OCI-M2 (cell line): ENCODE measurements around the gene CSNK2B.

ENCODE experiments used
- DNase-seq: peaks from one replicate; lab custom pipeline; 2025; ENCODE audit not compliant: unreplicated experiment; lab: John Stamatoyannopoulos, UW

Gene CSNK2B

DNA sequence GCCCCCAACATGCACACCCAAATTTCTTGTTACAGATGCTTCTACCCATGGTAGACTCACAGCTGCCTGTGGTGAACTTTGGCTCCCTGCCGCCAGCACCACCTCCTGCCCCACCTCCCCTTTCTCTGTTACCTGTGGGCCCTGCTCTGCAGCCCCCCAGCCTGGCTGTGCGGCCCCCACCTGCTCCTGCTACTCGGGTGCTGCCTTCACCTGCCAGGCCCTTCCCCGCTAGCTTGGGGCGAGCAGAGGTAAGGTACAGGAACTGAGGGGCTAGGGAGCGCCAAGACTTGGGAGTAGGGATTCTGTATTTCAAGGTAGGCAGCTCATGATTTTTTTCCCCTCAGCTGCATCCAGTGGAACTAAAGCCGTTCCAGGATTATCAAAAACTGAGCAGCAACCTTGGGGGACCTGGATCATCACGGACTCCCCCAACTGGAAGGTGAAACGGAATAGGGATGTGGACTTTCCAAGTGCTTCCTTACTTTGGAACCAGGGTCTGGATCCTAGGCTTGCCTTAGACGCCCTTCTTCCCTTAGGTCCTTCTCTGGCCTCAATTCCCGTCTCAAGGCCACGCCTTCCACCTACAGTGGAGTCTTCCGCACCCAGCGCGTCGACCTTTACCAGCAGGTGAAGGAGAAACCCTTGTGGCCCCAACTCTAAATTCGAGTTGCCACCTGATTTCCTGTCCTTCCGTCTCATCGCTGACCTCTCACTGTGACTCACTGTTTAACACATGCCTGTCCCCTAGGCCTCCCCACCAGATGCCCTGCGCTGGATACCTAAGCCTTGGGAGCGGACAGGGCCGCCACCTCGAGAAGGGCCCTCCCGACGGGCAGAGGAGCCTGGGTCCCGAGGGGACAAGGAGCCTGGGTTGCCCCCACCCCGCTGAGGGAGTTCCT, 28.9 kb upstream of the CSNK2B start:
- no peak for DNase-seq

DNA sequence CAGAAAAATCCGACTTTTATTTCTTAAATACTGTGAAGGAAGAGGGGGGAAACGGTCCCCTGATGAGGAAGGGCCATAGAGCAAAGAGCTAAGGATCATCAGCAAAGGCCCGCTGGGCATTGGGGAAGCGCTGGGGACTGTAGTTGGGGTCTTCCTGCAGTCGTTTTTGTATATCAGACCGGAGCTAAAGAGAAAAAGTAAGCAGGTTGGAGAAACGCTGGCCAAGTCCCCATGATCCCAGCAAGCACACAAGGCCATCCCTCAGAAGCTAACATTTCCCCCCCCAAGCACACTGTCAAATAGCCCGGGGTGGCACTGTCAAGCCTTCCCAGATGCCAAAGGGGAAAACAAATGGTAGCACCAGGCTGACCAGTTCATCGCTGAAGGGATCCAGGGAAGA, 26.8 kb upstream of the CSNK2B start:
- no peak for DNase-seq

DNA sequence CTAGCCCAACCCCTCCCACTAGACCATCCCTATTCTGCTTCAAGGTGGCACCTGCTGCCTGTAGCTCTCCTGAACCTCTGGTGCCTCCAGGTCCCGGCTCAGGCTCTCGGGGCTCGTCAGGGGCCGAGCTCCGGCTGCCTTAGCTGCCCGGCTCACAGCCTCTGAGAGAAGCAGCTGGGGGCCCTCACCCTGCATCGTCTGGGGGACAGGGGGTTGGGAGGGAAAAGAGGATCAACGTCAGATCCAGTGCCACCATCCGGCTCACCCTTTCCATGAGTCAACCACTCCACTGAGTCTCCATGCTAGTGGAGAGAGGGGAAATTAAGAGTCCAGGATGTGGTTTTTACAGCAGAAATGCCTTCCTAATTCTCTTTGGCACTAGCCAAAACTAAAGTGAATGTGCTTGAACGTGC, 26.4 kb upstream of the CSNK2B start:
- DNase-seq, result no peak

DNA sequence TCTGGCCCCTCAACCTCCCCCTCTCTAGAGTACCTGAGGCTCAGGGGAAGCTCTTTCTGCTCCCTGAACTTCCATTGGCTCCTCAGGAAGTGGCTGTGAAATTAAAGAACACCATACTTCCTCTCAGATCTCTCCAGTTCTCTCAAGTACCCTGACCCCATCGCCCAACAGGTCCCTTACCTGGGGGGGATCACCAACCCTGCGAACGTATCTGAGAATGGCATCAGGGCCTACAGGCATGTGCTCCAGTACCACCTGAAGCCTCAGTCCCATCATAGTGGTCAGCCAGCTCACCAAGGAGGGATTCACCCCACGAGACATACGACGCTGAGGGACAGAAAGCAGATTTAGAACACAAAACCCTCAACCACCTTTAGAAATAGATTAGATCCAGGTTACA, 25.3 kb upstream of the CSNK2B start:
- DNase-seq, result no peak

DNA sequence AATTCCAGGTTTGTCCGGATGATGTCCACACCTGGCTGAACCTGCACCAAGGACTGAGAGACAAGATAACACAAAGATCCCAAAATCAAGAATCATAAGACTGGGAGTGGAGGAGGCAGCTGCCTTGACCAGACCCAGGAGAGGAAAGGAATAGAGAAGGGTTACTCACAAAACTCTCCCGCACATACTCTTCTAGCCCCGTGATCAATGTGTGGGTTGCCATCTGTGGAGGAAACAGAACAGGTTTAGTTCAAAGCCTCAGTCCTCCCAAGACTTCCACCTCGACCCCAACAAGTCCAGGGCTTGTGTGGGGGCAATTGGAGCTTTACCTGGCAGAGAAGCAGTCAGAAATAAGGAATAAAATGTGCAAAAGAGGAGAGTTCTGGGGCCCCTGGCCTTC, 24.5 kb upstream of the CSNK2B start:
- DNase-seq, result no peak

DNA sequence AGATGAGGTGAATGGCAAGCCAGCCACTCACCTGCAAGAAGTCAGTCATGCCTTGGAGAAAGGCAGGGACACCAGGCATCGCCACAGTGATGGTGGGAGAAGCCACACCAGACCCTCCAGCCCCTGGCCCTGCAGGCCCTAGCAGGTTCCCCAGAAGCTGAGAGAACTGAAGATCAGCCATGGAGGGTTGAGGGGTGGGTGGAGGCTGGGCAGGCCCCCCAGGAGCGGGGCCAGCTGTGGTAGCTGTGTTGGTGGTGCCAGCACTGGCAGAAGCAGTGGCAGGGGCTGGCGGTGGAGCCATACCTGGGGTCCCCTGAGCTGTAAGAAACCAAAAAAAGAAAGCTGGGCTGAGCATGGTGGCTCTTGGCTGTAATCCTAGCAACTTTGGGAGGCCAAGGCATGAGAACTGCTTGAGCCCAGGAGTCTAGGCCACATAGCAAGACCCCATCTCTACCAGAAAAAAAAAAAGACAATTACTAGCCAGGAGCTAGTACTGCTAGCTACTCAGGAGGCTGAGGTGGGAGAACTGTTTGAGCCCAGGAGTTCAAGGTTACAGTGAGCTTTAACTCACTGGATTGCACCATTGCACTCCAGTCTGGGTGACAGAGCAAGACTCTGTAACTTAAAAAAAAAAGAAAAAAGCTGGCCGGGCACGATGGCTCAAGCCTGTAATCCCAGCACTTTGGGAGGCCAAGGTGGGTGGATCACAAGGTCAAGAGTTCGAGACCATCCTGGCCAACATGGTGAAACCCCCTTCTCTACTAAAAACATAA, 22.9 kb upstream of the CSNK2B start:
- DNase-seq, result no peak

DNA sequence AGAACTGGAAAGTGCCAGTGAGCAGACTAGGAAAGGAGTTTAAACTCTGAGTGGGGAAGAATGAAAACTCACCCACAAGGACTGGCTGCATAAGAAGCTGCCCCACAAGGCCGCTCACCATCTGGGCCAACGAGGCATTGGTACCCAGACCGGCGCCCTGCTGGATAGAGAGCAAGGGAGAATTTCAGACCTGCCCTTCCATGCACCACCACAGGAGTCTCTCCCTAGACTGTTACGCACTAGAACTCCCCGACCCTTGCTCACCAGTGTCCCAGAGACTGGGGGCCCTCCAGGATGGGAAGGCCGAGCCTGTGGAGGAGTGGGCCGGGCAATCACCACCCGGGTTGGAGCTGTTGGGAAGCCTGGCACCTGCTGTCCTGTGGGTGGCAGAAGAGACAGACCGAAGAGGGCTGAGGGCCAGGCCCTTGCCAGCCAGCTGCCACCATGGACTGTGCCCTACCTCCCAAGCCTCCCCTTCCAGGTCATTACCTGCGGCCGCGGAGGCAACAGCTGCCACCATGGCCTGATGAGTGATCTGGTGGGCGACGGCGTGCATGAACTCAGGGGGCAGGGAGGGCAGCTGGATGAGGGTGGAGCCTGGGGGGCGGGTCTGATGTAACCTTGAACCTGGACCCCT, 21.9 kb upstream of the CSNK2B start:
- DNase-seq, result no peak

DNA sequence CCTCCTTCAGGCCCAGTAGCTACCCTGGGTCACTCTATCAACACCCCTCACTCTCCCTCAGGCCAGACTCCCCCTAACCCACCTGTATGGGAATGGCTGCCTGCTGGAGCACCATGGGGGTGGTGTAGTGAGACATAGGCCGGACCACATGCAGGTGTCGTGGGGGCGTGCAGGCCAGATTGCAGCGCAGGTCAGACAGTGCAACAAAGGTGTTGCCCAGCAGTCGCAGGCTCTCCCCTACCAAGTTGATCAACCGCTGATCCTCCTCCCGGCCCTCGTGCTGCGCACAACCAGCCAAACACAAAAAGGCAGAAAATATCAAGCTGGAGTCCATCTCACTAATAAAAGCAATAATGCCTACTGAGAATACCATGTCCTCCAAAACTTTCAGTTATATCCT, 20.6 kb upstream of the CSNK2B start:
- DNase-seq, result no peak

DNA sequence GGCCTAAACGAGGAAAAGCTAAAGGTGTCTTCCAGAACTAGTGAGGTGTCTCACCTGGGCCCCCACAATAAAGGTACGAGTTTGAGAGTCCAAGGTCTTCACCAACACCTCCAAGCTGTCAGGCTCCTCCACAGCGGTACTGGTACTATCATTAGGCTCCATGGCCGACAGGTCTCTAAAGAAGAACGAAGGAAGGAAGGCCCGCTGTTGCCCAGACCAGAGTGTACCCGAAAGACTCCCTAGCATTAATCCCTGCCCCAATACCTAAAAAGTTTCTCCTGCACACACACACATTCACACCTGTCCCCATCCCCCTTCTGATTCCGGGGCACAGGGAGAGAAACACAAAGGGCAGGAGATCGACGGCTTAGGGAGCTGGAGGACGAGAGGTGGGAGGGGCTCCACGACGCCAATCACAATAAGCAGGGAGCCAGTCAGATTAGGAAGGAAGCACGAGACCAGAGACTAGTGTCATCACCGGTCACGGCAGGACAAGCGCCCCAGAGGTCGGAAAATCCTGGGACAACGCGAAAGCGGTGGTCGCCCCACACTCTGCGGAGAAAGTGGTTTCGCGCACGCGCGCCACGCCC, 14.2 kb upstream of the CSNK2B start:
- DNase-seq, result no peak

DNA sequence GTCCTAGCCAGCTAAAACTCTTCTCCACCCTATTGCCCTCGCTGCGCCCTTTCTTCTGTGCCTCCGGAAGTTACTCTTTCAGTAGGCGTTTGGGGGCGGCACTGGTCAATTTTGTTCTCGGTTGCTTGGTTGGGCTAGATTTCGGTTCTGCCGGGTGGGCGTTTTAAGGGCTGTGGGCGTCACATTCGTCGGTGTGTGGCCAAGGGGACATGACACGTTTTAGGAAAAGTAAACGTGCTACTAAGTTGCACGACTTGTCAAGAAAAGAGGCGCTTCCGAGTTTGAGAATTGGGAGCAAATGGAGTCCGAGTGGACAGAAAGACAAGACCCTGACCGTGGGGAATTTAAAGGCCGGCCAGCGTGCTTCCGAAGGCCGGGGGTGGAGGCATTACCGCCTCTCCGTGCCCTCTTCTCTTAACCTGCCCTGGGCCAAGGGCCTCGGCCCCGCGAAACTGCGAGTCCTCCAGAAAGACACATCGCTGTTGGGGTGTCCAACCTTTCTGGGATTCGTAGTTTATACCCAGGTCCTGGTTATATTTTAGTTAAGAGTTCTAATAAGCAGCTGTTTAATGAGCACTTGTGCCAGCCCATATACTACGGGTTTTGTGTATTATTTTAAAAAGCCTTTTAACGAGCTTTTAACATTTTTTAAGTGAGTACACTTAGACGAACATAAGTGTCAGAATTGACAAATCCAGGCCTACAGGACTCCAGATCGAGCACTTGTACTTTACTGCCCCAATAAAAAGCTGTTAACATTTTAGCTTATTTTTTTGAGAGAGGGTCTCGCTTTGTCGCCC, 12.8 kb upstream of the CSNK2B start:
- no peak for DNase-seq

DNA sequence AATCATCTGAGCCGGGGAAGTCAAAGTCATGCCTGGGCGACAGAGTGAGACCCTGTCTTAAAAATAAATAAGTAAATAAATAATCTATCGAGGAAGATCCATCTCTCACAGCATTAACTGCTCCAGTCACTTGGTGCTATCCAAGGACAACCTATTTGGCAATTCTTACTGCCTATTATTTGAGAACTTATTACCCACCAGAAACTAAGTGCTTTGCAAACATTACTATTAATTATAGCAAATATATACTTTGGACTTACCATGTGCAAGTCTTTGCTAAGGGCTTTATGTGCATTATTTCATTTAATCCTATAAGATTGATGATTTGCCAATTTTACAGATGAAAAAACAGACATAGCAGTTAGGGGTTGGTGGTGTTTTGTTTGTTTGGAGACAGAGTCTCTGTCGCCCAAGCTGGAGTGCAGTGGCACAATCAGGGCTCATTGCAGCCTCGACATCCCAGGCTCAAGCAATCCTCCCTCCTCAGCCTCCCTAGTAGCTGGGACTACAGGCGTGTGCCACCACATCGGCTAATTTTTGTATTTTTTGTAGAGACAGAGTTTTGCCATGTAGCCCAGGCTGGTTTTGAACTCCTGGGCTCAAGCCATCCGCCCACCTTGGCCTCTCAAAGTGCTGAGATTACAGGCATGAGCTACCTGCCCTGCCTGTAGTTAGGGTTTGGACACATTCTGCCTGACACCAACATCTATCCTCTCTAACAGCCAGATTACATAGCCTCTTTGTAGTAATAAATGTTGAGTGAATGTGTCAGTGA, 11.1 kb upstream of the CSNK2B start:
- DNase-seq, result no peak

DNA sequence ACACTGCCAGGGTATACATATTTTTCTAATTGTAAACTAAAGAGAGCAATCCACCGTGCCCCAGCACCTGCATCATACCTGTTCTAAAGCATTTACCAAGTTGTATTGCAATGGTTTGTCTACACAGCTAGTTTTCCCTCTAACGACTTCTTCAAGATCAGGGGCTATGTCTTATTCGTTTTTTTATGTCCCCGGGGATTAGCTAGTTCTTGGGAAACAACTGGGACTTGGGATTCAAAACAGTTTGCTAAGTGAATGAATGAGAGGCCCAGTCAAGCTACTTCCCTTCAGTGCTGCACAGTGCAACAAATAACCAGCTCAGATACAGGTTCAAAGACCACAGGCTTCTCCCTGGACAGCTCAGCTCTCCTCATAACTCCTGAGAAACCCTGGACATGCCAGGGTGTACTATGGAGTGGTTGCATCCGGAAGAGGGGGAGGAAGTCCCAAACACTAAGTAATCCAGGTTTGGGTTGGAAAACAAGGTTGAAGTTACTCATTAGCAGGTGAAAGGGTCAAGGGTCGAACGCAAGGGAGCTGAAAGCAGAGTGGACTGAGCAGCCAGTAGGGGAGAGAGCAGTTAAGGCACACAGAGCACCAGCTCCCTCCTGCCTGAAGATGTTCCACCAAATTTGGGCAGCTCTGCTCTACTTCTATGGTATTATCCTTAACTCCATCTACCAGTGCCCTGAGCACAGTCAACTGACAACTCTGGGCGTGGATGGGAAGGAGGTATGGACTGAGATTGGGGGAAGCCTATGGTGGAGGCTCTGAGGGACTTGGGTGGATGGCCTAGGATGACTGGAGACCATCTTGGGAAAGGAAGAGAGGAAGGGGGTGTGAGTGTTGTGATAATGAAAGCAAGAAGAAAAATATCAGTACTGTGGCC, 10.3 kb upstream of the CSNK2B start, which contains the start of gene APOM:
Gene APOM (plus strand): TSS at position 546 of the 889 bp plus-strand sequence. CDS start 73 bp downstream, at position 619.
- no peak for DNase-seq

DNA sequence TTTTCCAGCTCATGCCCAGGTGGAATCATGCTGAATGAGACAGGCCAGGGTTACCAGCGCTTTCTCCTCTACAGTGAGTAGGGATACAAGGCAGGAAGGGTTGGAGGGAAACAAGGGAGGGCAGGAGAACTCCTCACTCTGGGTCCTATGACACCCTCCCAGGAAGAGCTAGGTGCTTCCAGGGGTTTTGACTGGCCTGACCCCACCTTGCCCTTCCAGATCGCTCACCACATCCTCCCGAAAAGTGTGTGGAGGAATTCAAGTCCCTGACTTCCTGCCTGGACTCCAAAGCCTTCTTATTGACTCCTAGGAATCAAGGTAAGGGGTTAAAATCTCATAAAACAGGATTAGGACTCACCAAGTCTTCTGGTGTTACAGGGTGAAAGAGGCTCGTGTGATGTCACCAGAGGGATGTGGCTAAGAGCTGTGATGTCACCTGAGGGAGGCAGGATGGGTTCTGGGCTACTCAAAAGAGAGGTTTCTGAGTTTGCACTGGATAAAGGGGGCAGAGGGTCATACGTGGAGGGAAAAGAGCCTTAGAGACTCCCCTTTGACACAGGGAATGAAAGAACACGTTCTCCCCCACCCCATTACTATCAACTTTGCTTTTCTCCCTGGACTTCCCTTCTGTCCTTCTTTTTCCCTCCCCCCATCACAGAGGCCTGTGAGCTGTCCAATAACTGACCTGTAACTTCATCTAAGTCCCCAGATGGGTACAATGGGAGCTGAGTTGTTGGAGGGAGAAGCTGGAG, 8.3 kb upstream of the CSNK2B start:
- no peak for DNase-seq

DNA sequence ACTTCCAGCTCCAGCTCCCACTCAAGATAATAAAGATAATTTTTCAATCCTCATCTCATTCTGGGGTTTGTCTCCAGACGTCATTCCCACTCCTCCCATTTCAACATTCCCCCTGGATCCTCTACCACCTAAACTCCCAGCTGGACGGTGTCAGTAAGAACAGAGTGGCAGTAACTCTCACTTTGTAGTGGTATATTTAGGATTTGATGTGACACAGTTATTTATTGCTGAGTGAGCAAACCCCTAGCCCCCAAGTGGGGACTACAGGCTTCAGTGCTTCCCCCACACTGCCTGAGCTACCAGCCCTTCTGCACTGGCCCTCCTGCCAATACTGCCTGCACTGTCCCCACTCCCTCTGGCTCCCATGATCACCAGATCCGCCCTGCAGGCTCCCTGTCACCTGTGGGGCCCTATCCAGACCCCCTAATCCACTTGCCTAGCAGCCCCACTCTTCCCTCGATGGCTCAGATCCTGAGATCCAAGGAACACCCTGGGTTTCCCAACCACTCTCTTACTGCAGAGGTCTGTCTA, 7.7 kb upstream of the CSNK2B start:
- DNase-seq, result no peak

DNA sequence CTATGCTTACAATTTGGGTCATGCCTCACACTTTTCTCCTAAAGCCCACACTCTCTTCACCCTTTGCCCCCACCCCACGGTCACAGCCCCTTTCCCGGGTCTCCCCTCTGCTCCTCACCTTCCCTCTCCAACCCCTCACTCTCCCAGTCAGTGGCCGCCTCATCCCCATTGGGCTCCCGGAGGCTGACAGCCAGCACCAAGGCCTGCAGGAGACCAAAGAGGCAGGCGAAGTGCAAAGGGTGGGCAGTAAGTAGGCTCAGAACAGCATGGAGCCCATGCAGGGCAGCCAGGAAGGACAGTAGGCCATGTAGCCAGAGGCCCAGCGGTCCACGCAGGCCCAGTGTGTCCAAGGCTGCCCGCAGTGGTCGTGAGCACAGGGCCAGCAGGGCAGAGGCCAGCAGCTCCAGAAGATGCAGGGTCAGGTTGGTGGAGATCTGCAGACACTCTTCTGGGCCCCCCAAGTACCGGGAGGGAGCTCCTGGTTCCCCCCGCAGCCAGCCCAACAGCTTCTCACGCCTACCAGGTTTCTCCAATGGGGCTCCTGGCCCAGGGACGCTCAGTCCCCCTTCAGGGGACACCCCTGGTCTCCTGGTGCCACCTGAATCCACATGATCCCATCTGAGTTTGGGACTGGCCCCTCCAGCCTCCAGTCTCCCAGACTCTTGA, 6.8 kb upstream of the CSNK2B start:
- DNase-seq, result no peak

DNA sequence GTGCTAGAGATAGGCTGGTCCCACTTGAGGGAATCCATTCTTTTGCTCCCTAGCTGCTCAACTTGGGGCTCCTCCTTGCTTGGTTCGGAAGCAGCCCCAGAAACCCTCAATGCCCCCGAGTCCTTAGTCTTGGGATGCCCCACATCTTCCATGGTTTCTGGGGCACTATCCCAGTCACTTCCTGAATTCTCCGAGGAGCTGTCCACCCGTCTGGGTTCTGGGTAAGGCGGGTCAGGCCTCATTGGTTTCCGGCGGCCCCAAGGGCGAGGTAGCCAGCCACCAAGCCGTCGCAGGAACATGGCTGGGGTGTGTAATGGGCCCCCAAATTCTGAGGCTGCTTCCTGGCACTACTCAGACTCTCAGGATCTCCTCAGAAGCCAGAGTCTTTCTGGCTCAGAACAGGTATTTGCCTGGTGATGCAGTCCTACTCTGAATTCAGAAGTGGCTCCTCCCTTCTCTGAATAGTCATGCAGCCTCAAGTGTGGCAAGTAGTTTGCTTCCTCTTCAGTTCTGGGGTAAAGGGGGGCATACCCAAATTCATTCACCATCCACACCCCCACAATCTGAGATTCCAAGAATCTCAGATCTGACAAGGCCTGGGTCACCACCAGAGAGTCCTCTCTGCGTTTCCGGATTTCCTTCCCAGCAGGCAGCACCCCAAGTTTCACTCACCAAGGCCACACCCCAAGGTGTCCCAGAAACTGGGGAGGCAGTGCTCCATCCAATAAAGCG, 6.1 kb upstream of the CSNK2B start:
- no peak for DNase-seq
